OCI-LY1 (cell line): ENCODE results near the gene RALGPS1.

Source experiments
- H2AFZ ChIP-seq: fragments of 200-600 bp; sonication (generic), shearing (Covaris generic); 2 replicates; pipeline ENCODE4 v1.6.0; 2014; ENCODE audit warnings: antibody characterized with exemption, mild to moderate bottlenecking, low read length
- H3F3A ChIP-seq: fragments of 200-600 bp; sonication (generic), shearing (Covaris generic); 2 replicates; pipeline ENCODE4 v1.6.0; 2014; ENCODE audit warnings: mild to moderate bottlenecking, antibody characterized with exemption, low read length, moderate library complexity; ENCODE audit not compliant: insufficient read depth
- H3K27ac ChIP-seq: fragments of 200-600 bp; sonication (generic); 2 replicates; pipeline ENCODE4 v1.5.1; 2014; ENCODE audit warnings: low read length, mixed run types, mild to moderate bottlenecking, low read depth; ENCODE audit not compliant: poor library complexity, severe bottlenecking
- H3K27me3 ChIP-seq: fragments of 200-600 bp; sonication (generic); 2 replicates; pipeline ENCODE4 v1.6.0; 2014; ENCODE audit warnings: antibody characterized with exemption, mild to moderate bottlenecking, low read length, moderate library complexity; ENCODE audit not compliant: insufficient read depth
- H3K36me3 ChIP-seq: fragments of 200-600 bp; sonication (generic); 2 replicates; pipeline ENCODE4 v1.6.1; 2014; ENCODE audit warnings: mild to moderate bottlenecking, antibody characterized with exemption, low read length, moderate library complexity, mixed read lengths; ENCODE audit not compliant: insufficient read depth
- H3K4me1 ChIP-seq: fragments of 200-600 bp; sonication (generic); 2 replicates; pipeline ENCODE4 v1.5.1; 2014; ENCODE audit warnings: mild to moderate bottlenecking, low read length, moderate library complexity; ENCODE audit not compliant: insufficient read depth, severe bottlenecking
- H3K4me2 ChIP-seq: fragments of 200-600 bp; sonication (generic), shearing (Covaris generic); 2 replicates; pipeline ENCODE4 v1.6.1; 2014; ENCODE audit warnings: low read length
- H3K4me3 ChIP-seq: fragments of 200-600 bp; sonication (generic); 2 replicates; pipeline ENCODE4 v1.5.1; 2014; ENCODE audit warnings: low read length, low read depth, mild to moderate bottlenecking, mixed read lengths; ENCODE audit not compliant: poor library complexity, severe bottlenecking
- H3K79me2 ChIP-seq: fragments of 200-600 bp; shearing (Covaris generic); 2 replicates; pipeline ENCODE4 v1.6.1; 2016; ENCODE audit warnings: mixed run types, low read length, mixed read lengths; ENCODE audit not compliant: insufficient read depth
- H3K9ac ChIP-seq: fragments of 200-600 bp; sonication (generic), shearing (Covaris generic); 2 replicates; pipeline ENCODE4 v1.6.1; 2014; ENCODE audit warnings: mild to moderate bottlenecking, low read length, mixed read lengths
- H3K9me2 ChIP-seq: fragments of 200-600 bp; sonication (generic), shearing (Covaris generic); 2 replicates; pipeline ENCODE4 v1.6.1; 2014; ENCODE audit warnings: low read depth, mild to moderate bottlenecking, low read length, mixed read lengths
- H3K9me3 ChIP-seq: fragments of 200-600 bp; shearing (Covaris generic); 2 replicates; pipeline ENCODE4 v1.6.1; 2014; ENCODE audit warnings: low read length, mixed read lengths
- H4K20me1 ChIP-seq: fragments of 200-600 bp; sonication (generic), shearing (Covaris generic); 2 replicates; pipeline ENCODE4 v1.6.0; 2016; ENCODE audit warnings: mild to moderate bottlenecking, low read length; ENCODE audit not compliant: insufficient read depth
- EZH2 ChIP-seq: fragments of 200-600 bp; sonication (generic), shearing (Covaris generic); IDR thresholded peaks from 2 replicates; pipeline ENCODE4 v1.8.0; 2017; ENCODE audit warnings: borderline replicate concordance, mixed run types, mild to moderate bottlenecking, antibody characterized with exemption, low read length, moderate library complexity, mixed read lengths
- TF ChIP-seq, protein P1 (sequence below): fragments of 200-600 bp; sonication (generic), shearing (Covaris generic); IDR thresholded peaks from 2 replicates; pipeline ENCODE4 v1.5.1; 2017; ENCODE audit warnings: mild to moderate bottlenecking, antibody characterized with exemption, low read length, moderate library complexity, mixed read lengths

RALGPS1 gene

DNA sequence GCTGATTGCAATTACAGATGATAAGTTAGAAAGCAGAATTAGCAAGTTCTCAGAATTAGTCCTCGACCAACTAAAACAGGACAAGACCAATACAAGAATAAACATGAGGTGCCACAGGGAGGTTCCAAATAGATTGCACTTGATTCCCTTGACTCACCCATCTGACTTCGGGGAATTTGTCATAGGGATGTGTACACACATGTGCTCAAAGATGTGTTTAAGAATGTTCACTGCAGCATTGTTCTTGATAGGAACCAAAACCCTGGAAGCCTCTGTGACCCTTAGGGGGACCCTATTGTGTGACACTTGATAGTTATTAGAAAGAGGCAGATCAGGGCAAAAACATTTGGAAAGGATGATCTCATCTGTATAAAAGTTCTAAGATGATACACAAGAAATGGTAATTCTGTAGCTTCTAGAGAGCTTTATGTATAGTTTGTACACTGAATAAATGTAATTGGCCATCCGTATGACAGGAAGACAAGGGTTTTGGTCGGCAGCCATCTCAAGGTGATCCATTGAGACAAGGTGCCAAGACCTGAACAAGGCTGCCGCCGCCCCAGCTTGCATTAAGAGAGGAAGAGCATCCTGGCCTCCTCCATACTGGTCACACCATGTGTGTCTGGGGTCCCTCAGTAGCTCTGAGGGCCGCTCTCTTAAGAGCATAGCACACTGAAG, 301.8 kb downstream of the RALGPS1 start:
- H3F3A ChIP-seq = no peaks in the 10 kb centered on the region
- H3K4me2 ChIP-seq = no peak overlapping the region
- H3K9me3 ChIP-seq = no peaks in the 10 kb centered on the region
- H3K79me2 ChIP-seq = no peaks in the 10 kb centered on the region
- no peaks in the 10 kb centered on the region for H3K36me3 ChIP-seq
- H4K20me1 ChIP-seq = no peaks in the 10 kb centered on the region
- no peaks in the 10 kb centered on the region for H3K4me1 ChIP-seq
- H2AFZ ChIP-seq = no peak overlapping the region
- H3K27me3 ChIP-seq = no peaks in the 10 kb centered on the region
- no peak overlapping the region for H3K27ac ChIP-seq
- H3K4me3 ChIP-seq = no peak overlapping the region
- no peak overlapping the region for H3K9ac ChIP-seq
- TF ChIP-seq EZH2 = no peak
- TF ChIP-seq, protein P1, sequence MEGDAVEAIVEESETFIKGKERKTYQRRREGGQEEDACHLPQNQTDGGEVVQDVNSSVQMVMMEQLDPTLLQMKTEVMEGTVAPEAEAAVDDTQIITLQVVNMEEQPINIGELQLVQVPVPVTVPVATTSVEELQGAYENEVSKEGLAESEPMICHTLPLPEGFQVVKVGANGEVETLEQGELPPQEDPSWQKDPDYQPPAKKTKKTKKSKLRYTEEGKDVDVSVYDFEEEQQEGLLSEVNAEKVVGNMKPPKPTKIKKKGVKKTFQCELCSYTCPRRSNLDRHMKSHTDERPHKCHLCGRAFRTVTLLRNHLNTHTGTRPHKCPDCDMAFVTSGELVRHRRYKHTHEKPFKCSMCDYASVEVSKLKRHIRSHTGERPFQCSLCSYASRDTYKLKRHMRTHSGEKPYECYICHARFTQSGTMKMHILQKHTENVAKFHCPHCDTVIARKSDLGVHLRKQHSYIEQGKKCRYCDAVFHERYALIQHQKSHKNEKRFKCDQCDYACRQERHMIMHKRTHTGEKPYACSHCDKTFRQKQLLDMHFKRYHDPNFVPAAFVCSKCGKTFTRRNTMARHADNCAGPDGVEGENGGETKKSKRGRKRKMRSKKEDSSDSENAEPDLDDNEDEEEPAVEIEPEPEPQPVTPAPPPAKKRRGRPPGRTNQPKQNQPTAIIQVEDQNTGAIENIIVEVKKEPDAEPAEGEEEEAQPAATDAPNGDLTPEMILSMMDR = no peak
- no peaks in the 10 kb centered on the region for H3K9me2 ChIP-seq

DNA sequence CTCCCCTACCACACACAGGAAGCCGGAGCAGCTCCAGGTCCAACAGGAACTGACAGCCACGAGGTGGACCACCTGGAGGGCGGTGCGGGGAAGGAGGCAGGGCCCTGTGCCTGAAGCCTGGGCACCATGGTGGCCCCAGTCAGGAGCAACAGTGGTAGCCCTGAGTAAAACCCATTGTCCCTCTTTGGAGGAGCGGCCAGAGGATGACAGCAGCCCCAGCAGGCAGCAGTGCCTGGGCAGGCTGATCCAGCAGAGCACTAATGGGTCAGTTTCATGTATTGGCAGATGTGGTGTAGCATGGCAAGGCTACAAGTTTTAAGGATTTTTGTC, 302.3 kb downstream of the RALGPS1 start:
- Histone ChIP-seq H3K4me3 (no peak overlapping the region), H3K79me2 (no peaks in the 10 kb centered on the region), H3K9me2 (no peaks in the 10 kb centered on the region), H3K4me1 (no peaks in the 10 kb centered on the region), H3F3A (no peaks in the 10 kb centered on the region), H3K9ac (no peak overlapping the region), H3K27me3 (no peaks in the 10 kb centered on the region), H3K9me3 (no peaks in the 10 kb centered on the region), H2AFZ (no peak overlapping the region), H3K27ac (no peak overlapping the region), H4K20me1 (no peaks in the 10 kb centered on the region), H3K4me2 (no peak overlapping the region), H3K36me3 (no peaks in the 10 kb centered on the region)
- TF ChIP-seq, protein P1 = no peak
- no peak for TF ChIP-seq EZH2

DNA sequence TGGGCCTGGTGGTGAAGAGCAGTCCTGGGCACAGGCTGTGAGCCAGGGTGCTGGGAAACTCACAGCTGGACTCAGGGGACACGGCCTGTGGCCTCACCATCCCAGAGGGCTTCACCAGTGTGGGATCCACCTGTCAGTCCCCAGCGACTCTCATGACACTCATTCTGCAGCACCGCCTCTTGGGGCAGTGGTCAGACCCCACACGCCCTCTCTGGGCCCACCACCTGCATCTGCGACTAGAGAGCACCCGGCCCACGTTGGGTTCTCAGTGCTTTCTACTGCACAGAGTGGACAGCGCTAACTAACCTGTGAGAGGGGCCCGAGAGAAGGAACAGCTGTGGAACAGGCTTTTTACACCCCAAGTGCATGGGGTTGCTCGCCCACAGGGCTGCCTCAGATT, 304.2 kb downstream of the RALGPS1 start:
- Histone ChIP-seq H3K4me1 (no peaks in the 10 kb centered on the region), H3K36me3 (no peaks in the 10 kb centered on the region), H3K9me2 (no peaks in the 10 kb centered on the region), H3K9me3 (no peaks in the 10 kb centered on the region), H4K20me1 (no peaks in the 10 kb centered on the region), H3K9ac (no peak overlapping the region), H2AFZ (no peak overlapping the region), H3K4me2 (no peak overlapping the region), H3K27me3 (no peaks in the 10 kb centered on the region), H3K27ac (no peak overlapping the region), H3K79me2 (no peaks in the 10 kb centered on the region), H3F3A (no peaks in the 10 kb centered on the region), H3K4me3 (no peak overlapping the region)
- TF ChIP-seq, protein P1 = no peak
- no peak for TF ChIP-seq EZH2
